Panc1 (cell line): ENCODE results near the gene TRPM1. TPM values are rescaled to one million over a fixed set of nuclear protein-coding genes. Genes with fewer than 3 reads are reported as not detected.

ENCODE experiments used
- ATAC-seq: fragments of 200-7000 bp; cut with Tn5 transposase; 2 replicates; pipeline ENCODE4 v1.9.1; 2020; ENCODE audit warnings: mild to moderate bottlenecking, moderate library complexity
- BruUV-seq: library from RNA; stranded (reverse); fragments of 400-500 nt; replicated peaks from 2 replicates; lab custom pipeline; 2021; lab: Mats Ljungman, UMichigan
- CTCF ChIA-PET: fragments of 300-600 bp; sonication (Branson Sonifier 250); formaldehyde crosslinking; loops from one replicate; lab custom pipeline; 2022; ENCODE audit warnings: antibody characterized with exemption; lab: Charles Lee
- POLR2A ChIA-PET: fragments of 300-600 bp; sonication (Branson Sonifier 250); formaldehyde crosslinking; loops from one replicate; lab custom pipeline; 2022; ENCODE audit warnings: antibody characterized with exemption; lab: Charles Lee
- DNase-seq: peaks from one replicate; pipeline ENCODE4 v3.0.0-alpha.2; 2010; ENCODE audit warnings: low read depth, low spot score
- H3K27ac ChIP-seq: 2 replicates; pipeline ENCODE4 v1.5.1; 2011; ENCODE audit warnings: mild to moderate bottlenecking, low read length, inconsistent platforms
- H3K27me3 ChIP-seq: fragments of 200-500 bp; sonication (Bioruptor generic); 2 replicates; pipeline ENCODE4 v1.6.0; 2014; ENCODE audit warnings: low read length, inconsistent platforms; ENCODE audit not compliant: control insufficient read depth, insufficient read depth
- H3K36me3 ChIP-seq: fragments of 200-500 bp; sonication (Bioruptor generic); 2 replicates; pipeline ENCODE4 v1.5.1; 2014; ENCODE audit warnings: inconsistent platforms, mild to moderate bottlenecking, low read length, moderate library complexity; ENCODE audit not compliant: control insufficient read depth, insufficient read depth
- H3K4me1 ChIP-seq: 2 replicates; pipeline ENCODE4 v1.5.1; 2011; ENCODE audit warnings: inconsistent platforms, mild to moderate bottlenecking, low read length, moderate library complexity; ENCODE audit not compliant: control insufficient read depth, insufficient read depth
- H3K4me3 ChIP-seq, 2 experiments: 2 replicates each; pipeline ENCODE4 v1.5.1; 2011 to 2012; ENCODE audit warnings: low read depth in 2 of 2, low read length in 2 of 2, mild to moderate bottlenecking in 2 of 2, inconsistent platforms in 1 of 2, moderate library complexity in 1 of 2
- H3K9me3 ChIP-seq: fragments of 200-500 bp; sonication (Bioruptor generic); 2 replicates; pipeline ENCODE4 v1.5.1; 2014; ENCODE audit warnings: low read depth, mild to moderate bottlenecking, inconsistent platforms, low read length, moderate library complexity; ENCODE audit not compliant: control insufficient read depth, insufficient read depth
- CTCF ChIP-seq: fragments of 450-650 bp; IDR thresholded peaks from 2 replicates; pipeline ENCODE4 v1.5.1; 2017; ENCODE audit warnings: mild to moderate bottlenecking
- POLR2AphosphoS5 ChIP-seq: IDR thresholded peaks from 2 replicates; pipeline ENCODE4 v1.6.1; 2012; ENCODE audit warnings: mild to moderate bottlenecking, low read depth, low read length, moderate library complexity
- REST ChIP-seq, 2 experiments: IDR thresholded peaks; 2 replicates each; pipeline ENCODE4 v1.6.1; 2011 to 2012; ENCODE audit warnings: low read depth in 2 of 2, control low read depth in 1 of 2, low read length in 1 of 2, mild to moderate bottlenecking in 1 of 2, moderate library complexity in 1 of 2; ENCODE audit not compliant: insufficient read depth in 1 of 2
- SIN3A ChIP-seq: IDR thresholded peaks from 2 replicates; pipeline ENCODE4 v1.6.1; 2012; ENCODE audit warnings: low read depth, mild to moderate bottlenecking, low read length, moderate library complexity, borderline replicate concordance; ENCODE audit not compliant: insufficient read depth
- TCF7L2 ChIP-seq: IDR thresholded peaks from 2 replicates; pipeline ENCODE4 v1.6.1; 2011; ENCODE audit warnings: mild to moderate bottlenecking, low read depth, low read length, inconsistent platforms
- in situ Hi-C: cut with HindIII; loops from 2 replicates; pipeline ENCODE4 v1.10.0; 2016; ENCODE audit warnings: low sequenced_read_pairs, low pct_unique_long_range_greater_than_20kb
- intact Hi-C: fragments of 100-400 bp; cut with micrococcal nuclease; formaldehyde crosslinking; loops from one replicate; pipeline ENCODE4 v1.10.0; 2022; ENCODE audit not compliant: unreplicated experiment
- total RNA-seq: library from RNA; stranded (reverse); gene quantifications from one replicate; pipeline ENCODE4 v1.2.1, GENCODE V29; 2021; ENCODE audit not compliant: unreplicated experiment

Gene TRPM1
- total RNA-seq, 1 experiment from 2014 or later = not detected

GRCh38 chr15:31065824-31066223, 35.7 kb downstream of the TRPM1 start:
- ChIA-PET POLR2A (no interaction called here), CTCF (no interaction called here)
- BruUV-seq = no TSS peak
- in situ Hi-C loops (no loop called here), intact Hi-C loops (no loop called here)
- Histone ChIP-seq H3K27me3 (no peaks in the 10 kb centered on the region), H3K27ac (no peak overlapping the region), H3K36me3 (no peaks in the 10 kb centered on the region), H3K9me3 (no peaks in the 10 kb centered on the region), H3K4me1 (no peaks in the 10 kb centered on the region), H3K4me3 (no peak overlapping the region)
- DNase-seq (no peak), ATAC-seq (no peak)
- TF ChIP-seq CTCF = no peak
- no peak for TF ChIP-seq POLR2AphosphoS5
- no peak for TF ChIP-seq TCF7L2
- TF ChIP-seq REST (IDR thresholded peaks at IDR 0.05; ENCODE audit: insufficient read depth in 1 of 2, low read depth in 2 of 2, low read length in 1 of 2) = no peak
- TF ChIP-seq SIN3A = no peak

- in situ Hi-C loops = no loop called here
- CTCF ChIA-PET = no interaction called here
Observed at GRCh38 chr15:31062911-31063310, 38.6 kb downstream of the TRPM1 start.

More at GRCh38 chr15:31062911-31063310, 38.6 kb downstream of the TRPM1 start:
- no peaks in the 10 kb centered on the region for H3K9me3 ChIP-seq
- H3K27me3 ChIP-seq = no peaks in the 10 kb centered on the region
- ATAC-seq (no peak), DNase-seq (no peak)
- H3K36me3 ChIP-seq = no peaks in the 10 kb centered on the region
- POLR2A ChIA-PET = no interaction called here
- H3K27ac ChIP-seq = no peak overlapping the region
- BruUV-seq = no TSS peak
- H3K4me1 ChIP-seq = no peaks in the 10 kb centered on the region
- intact Hi-C loops = no loop called here
- TF ChIP-seq POLR2AphosphoS5 (no peak), CTCF (no peak), SIN3A (no peak), TCF7L2 (no peak), REST (IDR thresholded peaks at IDR 0.05; ENCODE audit: insufficient read depth in 1 of 2, low read depth in 2 of 2, low read length in 1 of 2) (no peak)
- no peak overlapping the region for H3K4me3 ChIP-seq
